HEK293 (cell line): ENCODE results near the gene DHX16.
A peak's percentile ranks its signal among the peaks of the same experiment; 100 is the strongest.

Experiments
- CTCF ChIA-PET: fragments of 350-600 bp; formaldehyde crosslinking; extraction: SDS; loops from one replicate; lab custom pipeline; 2021; ENCODE audit warnings: antibody characterized with exemption; lab: Yijun Ruan, JAX
- POLR2A ChIA-PET: fragments of 300-600 bp; formaldehyde crosslinking; extraction: SDS; loops from one replicate; lab custom pipeline; 2020; ENCODE audit warnings: antibody characterized with exemption, inconsistent platforms; lab: Yijun Ruan, JAX
- H3K27ac ChIP-seq: fragments of 200-500 bp; sonication (Bioruptor generic); 2 replicates; pipeline ENCODE4 v1.5.1; 2014; ENCODE audit warnings: low read depth, low read length, control low read depth, inconsistent platforms; ENCODE audit errors: extremely low read depth
- H3K36me3 ChIP-seq, 2 experiments: fragments of 200-500 bp in 1 of 2; sonication (Bioruptor generic) in 1 of 2; 1 replicate in 1 of 2; 2 replicates in 1 of 2; pipeline ENCODE4 v1.5.1; 2014 to 2017; ENCODE audit warnings: inconsistent platforms in 2 of 2, low read length in 2 of 2; ENCODE audit not compliant: control insufficient read depth in 2 of 2, insufficient read depth in 1 of 2
- H3K4me1 ChIP-seq: fragments of 200-500 bp; sonication (Bioruptor generic); 2 replicates; pipeline ENCODE4 v1.5.1; 2014; ENCODE audit warnings: mild to moderate bottlenecking, low read length, inconsistent platforms; ENCODE audit not compliant: control insufficient read depth, insufficient read depth
- H3K4me3 ChIP-seq: 2 replicates; pipeline ENCODE4 v1.5.1; 2011; ENCODE audit warnings: low read depth, mild to moderate bottlenecking, control low read depth, low read length, moderate library complexity
- H3K9me3 ChIP-seq: fragments of 200-500 bp; sonication (Bioruptor generic); 2 replicates; pipeline ENCODE4 v1.5.1; 2014; ENCODE audit warnings: low read depth, low read length, inconsistent platforms; ENCODE audit not compliant: control insufficient read depth, insufficient read depth
- GLI4 ChIP-seq: fragments of 450-650 bp; formaldehyde crosslinking; IDR thresholded peaks from 2 replicates; pipeline ENCODE4 v1.5.1; 2016; ENCODE audit warnings: missing biosample characterization, missing genetic modification characterization
- HOXC10 ChIP-seq: sonication (generic); formaldehyde crosslinking; IDR thresholded peaks from 2 replicates; pipeline ENCODE4 v1.8.1; 2023; ENCODE audit warnings: mild to moderate bottlenecking, missing genetic modification reagents
- KLF10 ChIP-seq: fragments of 450-650 bp; IDR thresholded peaks from 2 replicates; pipeline ENCODE4 v1.5.1; 2018; ENCODE audit warnings: missing biosample characterization, mild to moderate bottlenecking, missing genetic modification characterization
- KLF16 ChIP-seq: fragments of 450-650 bp; formaldehyde crosslinking; IDR thresholded peaks from 2 replicates; pipeline ENCODE4 v1.5.1; 2017; ENCODE audit warnings: missing biosample characterization, missing genetic modification characterization
- KLF7 ChIP-seq: fragments of 450-650 bp; formaldehyde crosslinking; IDR thresholded peaks from 2 replicates; pipeline ENCODE4 v1.5.1; 2016; ENCODE audit warnings: missing biosample characterization, missing genetic modification characterization, borderline replicate concordance
- KLF8 ChIP-seq: fragments of 450-650 bp; formaldehyde crosslinking; IDR thresholded peaks from 2 replicates; pipeline ENCODE4 v1.5.1; 2016; ENCODE audit warnings: missing biosample characterization, missing genetic modification characterization
- MYNN ChIP-seq: fragments of 450-650 bp; formaldehyde crosslinking; IDR thresholded peaks from 2 replicates; pipeline ENCODE4 v1.5.1; 2016; ENCODE audit warnings: missing biosample characterization, missing genetic modification characterization, borderline replicate concordance
- SP2 ChIP-seq: fragments of 450-650 bp; formaldehyde crosslinking; IDR thresholded peaks from 2 replicates; pipeline ENCODE4 v1.5.1; 2016; ENCODE audit warnings: missing biosample characterization, missing genetic modification characterization
- SP3 ChIP-seq: fragments of 450-650 bp; formaldehyde crosslinking; IDR thresholded peaks from 2 replicates; pipeline ENCODE4 v1.5.1; 2016; ENCODE audit warnings: missing biosample characterization, missing genetic modification characterization
- ZBTB1 ChIP-seq: fragments of 450-650 bp; formaldehyde crosslinking; IDR thresholded peaks from 2 replicates; pipeline ENCODE4 v1.5.1; 2016; ENCODE audit warnings: missing biosample characterization, missing genetic modification characterization
- ZBTB17 ChIP-seq: fragments of 450-650 bp; formaldehyde crosslinking; IDR thresholded peaks from 2 replicates; pipeline ENCODE4 v1.5.1; 2016; ENCODE audit warnings: missing biosample characterization, missing genetic modification characterization
- ZBTB26 ChIP-seq: fragments of 450-650 bp; formaldehyde crosslinking; optimal IDR thresholded peaks from 2 replicates; pipeline ENCODE3; 2016; ENCODE audit warnings: missing biosample characterization, mild to moderate bottlenecking, missing genetic modification characterization
- ZBTB48 ChIP-seq: fragments of 450-650 bp; formaldehyde crosslinking; IDR thresholded peaks from 2 replicates; pipeline ENCODE4 v1.5.1; 2016; ENCODE audit warnings: missing biosample characterization, missing genetic modification characterization
- ZBTB7A ChIP-seq: fragments of 450-650 bp; formaldehyde crosslinking; IDR thresholded peaks from 2 replicates; pipeline ENCODE4 v1.5.1; 2016; ENCODE audit warnings: low read depth, missing biosample characterization, missing genetic modification characterization
- ZIC2 ChIP-seq: fragments of 450-650 bp; formaldehyde crosslinking; IDR thresholded peaks from 2 replicates; pipeline ENCODE4 v1.5.1; 2016; ENCODE audit warnings: missing biosample characterization, missing genetic modification characterization
- ZNF114 ChIP-seq: fragments of 450-650 bp; formaldehyde crosslinking; IDR thresholded peaks from 2 replicates; pipeline ENCODE4 v1.5.0; 2017; ENCODE audit warnings: missing biosample characterization, missing genetic modification characterization
- ZNF184 ChIP-seq: fragments of 450-650 bp; IDR thresholded peaks from 2 replicates; pipeline ENCODE4 v1.5.1; 2018; ENCODE audit warnings: missing biosample characterization, mild to moderate bottlenecking, missing genetic modification characterization
- ZNF501 ChIP-seq: fragments of 450-650 bp; formaldehyde crosslinking; IDR thresholded peaks from 2 replicates; pipeline ENCODE4 v1.5.1; 2016; ENCODE audit warnings: missing biosample characterization, missing genetic modification characterization
- ZSCAN16 ChIP-seq: fragments of 450-650 bp; formaldehyde crosslinking; IDR thresholded peaks from 2 replicates; pipeline ENCODE4 v1.5.1; 2016; ENCODE audit warnings: missing biosample characterization, missing genetic modification characterization
- ZSCAN23 ChIP-seq: fragments of 450-650 bp; formaldehyde crosslinking; IDR thresholded peaks from 2 replicates; pipeline ENCODE4 v1.5.1; 2016; ENCODE audit warnings: missing biosample characterization, missing genetic modification characterization
- TF ChIP-seq, protein P1 (sequence below): fragments of 450-650 bp; formaldehyde crosslinking; IDR thresholded peaks from 2 replicates; pipeline ENCODE4 v1.5.1; 2016; ENCODE audit warnings: missing biosample characterization, missing genetic modification characterization
- TF ChIP-seq, protein P2 (sequence below): fragments of 450-650 bp; formaldehyde crosslinking; IDR thresholded peaks from 2 replicates; pipeline ENCODE4 v1.5.1; 2016; ENCODE audit warnings: missing biosample characterization, missing genetic modification characterization
- TF ChIP-seq, protein P3 (sequence below): IDR thresholded peaks from 2 replicates; pipeline ENCODE4 v1.6.1; 2011; ENCODE audit warnings: mild to moderate bottlenecking, low read depth, low read length, borderline replicate concordance
- TF ChIP-seq, protein P4 (sequence below): fragments of 450-650 bp; formaldehyde crosslinking; IDR thresholded peaks from 2 replicates; pipeline ENCODE4 v1.5.1; 2016; ENCODE audit warnings: missing biosample characterization, missing genetic modification characterization
- TF ChIP-seq, protein P5 (sequence below): fragments of 450-650 bp; formaldehyde crosslinking; IDR thresholded peaks from 2 replicates; pipeline ENCODE4 v1.5.1; 2016; ENCODE audit warnings: missing biosample characterization, missing genetic modification characterization

DHX16 gene

GRCh38 chr6:30720738-30721197 lies 48.0 kb upstream of the DHX16 start (continued):
- TF ChIP-seq, protein P1, sequence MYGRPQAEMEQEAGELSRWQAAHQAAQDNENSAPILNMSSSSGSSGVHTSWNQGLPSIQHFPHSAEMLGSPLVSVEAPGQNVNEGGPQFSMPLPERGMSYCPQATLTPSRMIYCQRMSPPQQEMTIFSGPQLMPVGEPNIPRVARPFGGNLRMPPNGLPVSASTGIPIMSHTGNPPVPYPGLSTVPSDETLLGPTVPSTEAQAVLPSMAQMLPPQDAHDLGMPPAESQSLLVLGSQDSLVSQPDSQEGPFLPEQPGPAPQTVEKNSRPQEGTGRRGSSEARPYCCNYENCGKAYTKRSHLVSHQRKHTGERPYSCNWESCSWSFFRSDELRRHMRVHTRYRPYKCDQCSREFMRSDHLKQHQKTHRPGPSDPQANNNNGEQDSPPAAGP (tag by site-specific recombination) = peak; percentile 24; the same call in 1 of the 2 replicates
- TF ChIP-seq KLF16 (0 out of 2 replicates have a peak, but pooled peaks have one; percentile 12), KLF7 (0 out of 2 replicates have a peak, but pooled peaks have one; percentile 22), SP2 (tag by site-specific recombination) (peak; percentile 65)
- TF ChIP-seq, protein P2, sequence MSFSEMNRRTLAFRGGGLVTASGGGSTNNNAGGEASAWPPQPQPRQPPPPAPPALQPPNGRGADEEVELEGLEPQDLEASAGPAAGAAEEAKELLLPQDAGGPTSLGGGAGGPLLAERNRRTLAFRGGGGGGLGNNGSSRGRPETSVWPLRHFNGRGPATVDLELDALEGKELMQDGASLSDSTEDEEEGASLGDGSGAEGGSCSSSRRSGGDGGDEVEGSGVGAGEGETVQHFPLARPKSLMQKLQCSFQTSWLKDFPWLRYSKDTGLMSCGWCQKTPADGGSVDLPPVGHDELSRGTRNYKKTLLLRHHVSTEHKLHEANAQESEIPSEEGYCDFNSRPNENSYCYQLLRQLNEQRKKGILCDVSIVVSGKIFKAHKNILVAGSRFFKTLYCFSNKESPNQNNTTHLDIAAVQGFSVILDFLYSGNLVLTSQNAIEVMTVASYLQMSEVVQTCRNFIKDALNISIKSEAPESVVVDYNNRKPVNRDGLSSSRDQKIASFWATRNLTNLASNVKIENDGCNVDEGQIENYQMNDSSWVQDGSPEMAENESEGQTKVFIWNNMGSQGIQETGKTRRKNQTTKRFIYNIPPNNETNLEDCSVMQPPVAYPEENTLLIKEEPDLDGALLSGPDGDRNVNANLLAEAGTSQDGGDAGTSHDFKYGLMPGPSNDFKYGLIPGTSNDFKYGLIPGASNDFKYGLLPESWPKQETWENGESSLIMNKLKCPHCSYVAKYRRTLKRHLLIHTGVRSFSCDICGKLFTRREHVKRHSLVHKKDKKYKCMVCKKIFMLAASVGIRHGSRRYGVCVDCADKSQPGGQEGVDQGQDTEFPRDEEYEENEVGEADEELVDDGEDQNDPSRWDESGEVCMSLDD (tag by site-specific recombination) = 0 out of 2 replicates have a peak, but pooled peaks have one; percentile 49

DNA sequence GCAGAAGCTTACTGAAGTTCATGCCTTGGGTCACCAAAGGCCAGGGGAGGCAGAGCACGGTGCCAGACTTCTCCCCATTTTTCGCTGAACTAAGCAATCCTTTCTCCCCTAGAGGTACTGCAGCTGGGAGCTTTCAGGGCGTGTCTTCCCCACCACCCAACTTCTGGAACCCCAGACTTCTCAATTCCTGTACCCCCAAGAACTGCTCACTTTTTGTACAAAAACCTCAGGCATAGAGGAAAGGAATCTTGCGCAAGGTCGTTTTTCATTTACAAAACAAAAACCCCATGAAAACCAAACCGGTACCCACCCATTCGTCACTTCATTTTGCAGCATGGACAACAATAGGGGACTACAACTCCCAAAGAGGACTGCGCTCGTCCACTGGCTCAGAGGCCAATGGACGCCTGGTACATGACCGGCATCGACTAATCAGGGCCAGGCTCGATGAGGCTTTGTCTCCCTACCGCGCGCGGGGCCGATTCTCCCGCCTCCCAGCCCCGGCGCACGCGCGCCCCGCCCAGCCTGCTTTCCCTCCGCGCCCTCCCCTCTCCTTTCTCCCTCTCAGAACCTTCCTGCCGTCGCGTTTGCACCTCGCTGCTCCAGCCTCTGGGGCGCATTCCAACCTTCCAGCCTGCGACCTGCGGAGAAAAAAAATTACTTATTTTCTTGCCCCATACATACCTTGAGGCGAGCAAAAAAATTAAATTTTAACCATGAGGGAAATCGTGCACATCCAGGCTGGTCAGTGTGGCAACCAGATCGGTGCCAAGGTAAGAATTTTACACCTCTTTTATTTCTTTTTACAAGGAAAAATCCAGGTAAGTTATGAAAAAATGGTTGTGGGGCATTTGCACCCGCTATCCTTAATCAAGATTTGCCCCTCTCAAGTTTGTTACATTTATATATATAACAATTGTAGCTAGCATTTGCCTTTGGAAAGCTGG lies 47.3 kb upstream of the DHX16 start, which contains the start of gene TUBB:
Gene TUBB (plus strand): TSS at position 562 of the 947 bp plus-strand sequence. CDS start 155 bp downstream, at position 717.
- Histone ChIP-seq H3K4me3 (peak within 1 kb of the TSS; percentile 87), H3K4me1 (peaks cover 6% of the 10 kb centered on the region), H3K27ac (peak within 1 kb of the TSS; percentile 93), H3K9me3 (no peaks in the 10 kb centered on the region), H3K36me3 (peaks cover 19 to 45% of the 10 kb centered on the region in 2 experiments)
- ChIA-PET POLR2A (interaction anchor here (0.6 to 10.1 kb wide), 15 partner anchors 7 to 338 kb away, joined by 3 to 235 read pairs (median 7); partner anchors contain the start of genes FLOT1, GNL1, GTF2H4 and IER3), CTCF (interaction anchor here (0.6 to 18.7 kb wide), 5 partner anchors 11 to 672 kb away, joined by 3 to 692 read pairs (median 4); partner anchors contain the start of gene DHX16)
- TF ChIP-seq, protein P3, sequence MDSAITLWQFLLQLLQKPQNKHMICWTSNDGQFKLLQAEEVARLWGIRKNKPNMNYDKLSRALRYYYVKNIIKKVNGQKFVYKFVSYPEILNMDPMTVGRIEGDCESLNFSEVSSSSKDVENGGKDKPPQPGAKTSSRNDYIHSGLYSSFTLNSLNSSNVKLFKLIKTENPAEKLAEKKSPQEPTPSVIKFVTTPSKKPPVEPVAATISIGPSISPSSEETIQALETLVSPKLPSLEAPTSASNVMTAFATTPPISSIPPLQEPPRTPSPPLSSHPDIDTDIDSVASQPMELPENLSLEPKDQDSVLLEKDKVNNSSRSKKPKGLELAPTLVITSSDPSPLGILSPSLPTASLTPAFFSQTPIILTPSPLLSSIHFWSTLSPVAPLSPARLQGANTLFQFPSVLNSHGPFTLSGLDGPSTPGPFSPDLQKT = no peak
- peak; percentile 96 for TF ChIP-seq ZBTB26 (tag by site-specific recombination)
- TF ChIP-seq ZBTB7A (tag by site-specific recombination) = no peak; the same call in 1 of the 2 replicates
- no peak for TF ChIP-seq MYNN (tag by site-specific recombination)
- TF ChIP-seq ZSCAN23 = 0 out of 2 replicates have a peak, but pooled peaks have one; percentile 12
- no peak for TF ChIP-seq ZNF184 (tag by site-specific recombination)
- no peak for TF ChIP-seq ZBTB48 (tag by site-specific recombination)
- peak; percentile 98 for TF ChIP-seq ZBTB17 (tag by site-specific recombination)
- TF ChIP-seq ZNF114 (tag by site-specific recombination) = no peak
- TF ChIP-seq SP3 (tag by site-specific recombination) = peak; percentile 86
- TF ChIP-seq, protein P4, sequence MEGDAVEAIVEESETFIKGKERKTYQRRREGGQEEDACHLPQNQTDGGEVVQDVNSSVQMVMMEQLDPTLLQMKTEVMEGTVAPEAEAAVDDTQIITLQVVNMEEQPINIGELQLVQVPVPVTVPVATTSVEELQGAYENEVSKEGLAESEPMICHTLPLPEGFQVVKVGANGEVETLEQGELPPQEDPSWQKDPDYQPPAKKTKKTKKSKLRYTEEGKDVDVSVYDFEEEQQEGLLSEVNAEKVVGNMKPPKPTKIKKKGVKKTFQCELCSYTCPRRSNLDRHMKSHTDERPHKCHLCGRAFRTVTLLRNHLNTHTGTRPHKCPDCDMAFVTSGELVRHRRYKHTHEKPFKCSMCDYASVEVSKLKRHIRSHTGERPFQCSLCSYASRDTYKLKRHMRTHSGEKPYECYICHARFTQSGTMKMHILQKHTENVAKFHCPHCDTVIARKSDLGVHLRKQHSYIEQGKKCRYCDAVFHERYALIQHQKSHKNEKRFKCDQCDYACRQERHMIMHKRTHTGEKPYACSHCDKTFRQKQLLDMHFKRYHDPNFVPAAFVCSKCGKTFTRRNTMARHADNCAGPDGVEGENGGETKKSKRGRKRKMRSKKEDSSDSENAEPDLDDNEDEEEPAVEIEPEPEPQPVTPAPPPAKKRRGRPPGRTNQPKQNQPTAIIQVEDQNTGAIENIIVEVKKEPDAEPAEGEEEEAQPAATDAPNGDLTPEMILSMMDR = peak; percentile 37; the same call in 1 of the 2 replicates
- peak; percentile 75 for TF ChIP-seq KLF8
- peak; percentile 38; the same call in 1 of the 2 replicates for TF ChIP-seq KLF10 (tag by site-specific recombination)
- TF ChIP-seq ZBTB1 (tag by site-specific recombination) = no peak
- TF ChIP-seq HOXC10 (CRISPR knock-in tag) = peak; percentile 82; the same call in 1 of the 2 replicates
- TF ChIP-seq, protein P5, sequence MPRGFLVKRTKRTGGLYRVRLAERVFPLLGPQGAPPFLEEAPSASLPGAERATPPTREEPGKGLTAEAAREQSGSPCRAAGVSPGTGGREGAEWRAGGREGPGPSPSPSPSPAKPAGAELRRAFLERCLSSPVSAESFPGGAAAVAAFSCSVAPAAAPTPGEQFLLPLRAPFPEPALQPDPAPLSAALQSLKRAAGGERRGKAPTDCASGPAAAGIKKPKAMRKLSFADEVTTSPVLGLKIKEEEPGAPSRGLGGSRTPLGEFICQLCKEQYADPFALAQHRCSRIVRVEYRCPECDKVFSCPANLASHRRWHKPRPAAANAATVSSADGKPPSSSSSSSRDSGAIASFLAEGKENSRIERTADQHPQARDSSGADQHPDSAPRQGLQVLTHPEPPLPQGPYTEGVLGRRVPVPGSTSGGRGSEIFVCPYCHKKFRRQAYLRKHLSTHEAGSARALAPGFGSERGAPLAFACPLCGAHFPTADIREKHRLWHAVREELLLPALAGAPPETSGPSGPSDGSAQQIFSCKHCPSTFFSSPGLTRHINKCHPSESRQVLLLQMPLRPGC (tag by site-specific recombination) = 0 out of 2 replicates have a peak, but pooled peaks have one; percentile 28
- peak; percentile 60; the same call in 1 of the 2 replicates for TF ChIP-seq ZNF501 (tag by site-specific recombination)
- no peak for TF ChIP-seq GLI4 (tag by site-specific recombination)
- TF ChIP-seq ZSCAN16 (tag by site-specific recombination) = no peak
- TF ChIP-seq ZIC2 (tag by site-specific recombination) = no peak
